NCI-H187 treated with DMSO at 0.1 percent for 48 hours (cell line): Measurements from ENCODE around the gene NRXN3.

Experiments used
- DNase-seq: peaks from one replicate; lab custom pipeline; 2025; lab: John Stamatoyannopoulos, UW

NRXN3 gene

GRCh38 chr14:79137045-79137430, 966.9 kb downstream of the NRXN3 start:
- DNase-seq, result no peak

- no peak for DNase-seq
Observed at GRCh38 chr14:79137836-79138235, 967.7 kb downstream of the NRXN3 start.

GRCh38 chr14:79144896-79145295, 974.7 kb downstream of the NRXN3 start:
- DNase-seq, result no peak

- DNase-seq, result no peak
Observed at GRCh38 chr14:79150226-79150625, 980.1 kb downstream of the NRXN3 start.

- DNase-seq, result no peak
Observed at GRCh38 chr14:79157369-79157768, 987.2 kb downstream of the NRXN3 start.

GRCh38 chr14:79161571-79161970, 991.4 kb downstream of the NRXN3 start:
- no peak for DNase-seq

DNA sequence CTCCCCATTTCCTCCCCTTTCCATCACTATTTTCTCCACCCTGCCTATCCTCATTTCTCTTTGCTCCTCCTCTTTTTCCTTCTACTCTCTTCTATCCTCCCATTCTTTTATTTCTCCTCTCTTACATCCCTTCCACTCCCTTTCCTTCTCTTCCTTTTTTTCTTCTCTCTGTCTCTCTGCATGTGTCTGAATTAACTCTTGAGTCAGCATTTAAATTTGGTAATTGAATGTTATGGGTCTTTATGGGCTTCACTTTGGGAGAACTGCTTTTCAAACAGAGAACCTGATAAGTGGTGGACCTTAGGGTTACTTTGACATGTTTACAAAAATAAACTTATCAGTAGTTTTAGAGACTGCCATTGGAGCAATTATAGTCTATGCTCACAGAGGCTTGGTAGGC, 992.7 kb downstream of the NRXN3 start:
- DNase-seq, result no peak

DNA sequence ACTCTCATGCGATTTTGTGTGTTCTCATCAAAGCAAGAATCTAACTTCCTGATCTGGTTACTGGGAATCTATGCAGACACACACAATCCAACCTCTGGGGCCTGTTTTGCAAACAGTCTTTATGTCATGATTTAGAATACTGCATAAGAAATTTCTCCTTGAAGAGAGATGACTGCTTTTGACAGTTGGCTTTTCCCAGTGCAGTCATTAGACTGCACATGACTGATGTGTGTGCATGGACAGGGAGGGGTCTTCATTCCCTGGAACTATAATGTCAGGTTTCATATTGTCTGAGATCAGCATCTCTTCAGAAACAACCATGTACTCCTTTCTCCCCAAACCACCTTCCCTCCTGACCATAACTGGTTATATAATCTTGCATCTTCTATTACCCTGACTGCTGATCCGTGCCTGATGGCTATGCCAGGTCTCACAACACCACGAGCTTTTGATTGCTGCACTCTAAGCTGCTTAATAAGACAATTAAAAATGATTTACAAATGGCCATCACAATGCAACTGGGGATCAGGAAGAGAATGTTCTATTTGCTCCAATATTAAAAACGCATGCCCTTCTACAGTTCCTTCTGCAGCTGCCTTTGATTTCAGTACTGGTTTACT, 995.4 kb downstream of the NRXN3 start:
- no peak for DNase-seq

DNA sequence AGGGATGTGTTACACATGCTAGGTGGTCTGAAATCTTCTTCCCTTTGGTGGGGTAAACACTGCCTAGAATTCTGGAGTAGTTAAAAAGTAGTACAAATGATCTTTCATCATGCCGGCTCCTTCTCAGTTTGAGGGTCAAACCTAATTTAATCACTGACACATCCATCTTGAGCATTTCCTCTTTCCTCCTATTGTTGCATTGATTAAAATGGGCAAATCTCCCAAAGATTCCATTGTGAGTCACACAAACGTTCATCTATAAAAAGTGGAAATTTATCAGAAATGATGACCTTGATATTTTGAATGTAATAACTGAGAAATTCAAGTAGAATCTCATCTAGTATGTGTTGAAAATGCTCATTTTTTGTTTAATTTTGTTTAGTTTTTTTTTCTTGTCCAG, 996.0 kb downstream of the NRXN3 start:
- no peak for DNase-seq

DNA sequence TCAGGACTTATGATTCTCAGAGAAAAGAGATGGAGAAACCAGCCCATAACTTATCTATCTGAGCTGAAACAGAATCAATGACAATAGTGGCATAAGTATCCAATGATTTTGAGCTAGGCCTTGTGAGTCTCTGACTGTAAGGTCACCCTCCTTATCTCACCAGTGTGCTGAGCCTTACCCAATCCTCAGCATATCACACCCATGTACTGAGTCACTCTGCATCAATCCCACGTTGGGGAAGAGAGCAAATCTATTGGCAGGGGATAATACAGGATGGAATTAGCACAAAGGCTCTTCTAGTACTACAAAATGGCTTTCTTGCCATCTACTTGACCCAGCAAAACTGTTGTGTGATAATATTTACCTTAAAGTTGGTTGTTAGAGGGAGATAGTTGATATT, 997.8 kb downstream of the NRXN3 start:
- DNase-seq, result no peak

DNA sequence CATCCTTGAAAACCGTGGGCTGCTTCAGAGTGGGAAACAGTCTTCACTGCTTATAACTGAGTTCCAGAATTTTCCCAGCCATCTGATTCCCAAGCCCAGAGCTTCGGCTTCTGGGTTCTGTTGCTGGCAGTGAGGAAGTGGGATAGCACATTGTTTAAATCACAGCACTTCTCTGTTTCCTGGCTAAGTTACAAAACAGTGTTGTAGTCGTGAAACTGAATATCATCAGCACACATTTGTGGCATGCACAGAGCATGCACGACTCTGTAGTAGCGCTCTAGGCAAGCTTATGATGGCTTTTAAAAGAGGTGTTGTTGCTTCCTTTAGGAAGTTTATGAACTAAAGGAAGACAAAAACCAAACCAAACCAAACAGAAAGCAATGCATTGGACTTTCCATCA, 1005.5 kb downstream of the NRXN3 start:
- DNase-seq, result no peak

GRCh38 chr14:79177106-79177505, 1006.9 kb downstream of the NRXN3 start:
- DNase-seq, result no peak

DNA sequence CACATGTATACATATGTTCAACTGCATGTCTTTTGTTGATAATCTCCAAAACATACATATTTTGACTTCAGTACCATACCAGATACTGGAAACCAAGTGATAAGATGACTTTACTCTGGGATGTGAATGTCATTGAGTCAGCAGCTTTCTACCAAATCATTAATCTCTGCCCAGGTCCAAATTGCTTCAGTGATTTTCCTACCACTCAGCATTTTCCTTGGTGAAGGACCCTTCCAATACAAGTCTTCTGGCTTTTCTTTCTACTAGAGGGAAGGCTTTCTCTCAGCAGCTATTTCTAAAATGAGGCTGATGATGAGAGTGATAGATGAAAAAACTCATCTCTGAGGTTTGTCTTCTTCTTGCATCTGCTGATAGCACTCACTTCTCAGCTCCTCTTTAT, 1008.5 kb downstream of the NRXN3 start:
- no peak for DNase-seq

GRCh38 chr14:79179985-79180384, 1009.8 kb downstream of the NRXN3 start:
- no peak for DNase-seq

DNA sequence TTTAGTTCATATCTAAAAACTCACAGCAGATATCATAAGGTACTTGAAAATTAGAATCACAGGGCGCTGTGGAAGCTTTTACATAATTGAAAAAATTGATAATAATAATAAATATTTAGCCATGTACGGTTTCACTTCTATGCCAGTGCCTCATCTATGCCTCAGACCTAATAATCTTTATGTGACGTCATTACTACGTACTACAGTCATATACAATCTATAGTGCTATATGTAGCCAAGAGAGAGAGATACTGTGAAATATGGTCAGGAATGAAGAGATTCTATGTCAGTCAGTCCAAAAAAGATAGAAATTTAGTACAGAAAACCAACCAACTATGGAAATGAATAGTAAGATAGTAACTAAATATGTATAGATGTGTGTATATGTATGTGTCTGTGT, 1010.5 kb downstream of the NRXN3 start:
- DNase-seq, result no peak

GRCh38 chr14:79186523-79186922, 1016.4 kb downstream of the NRXN3 start:
- no peak for DNase-seq

GRCh38 chr14:79193689-79194477, 1023.7 kb downstream of the NRXN3 start:
- DNase-seq, result no peak

DNA sequence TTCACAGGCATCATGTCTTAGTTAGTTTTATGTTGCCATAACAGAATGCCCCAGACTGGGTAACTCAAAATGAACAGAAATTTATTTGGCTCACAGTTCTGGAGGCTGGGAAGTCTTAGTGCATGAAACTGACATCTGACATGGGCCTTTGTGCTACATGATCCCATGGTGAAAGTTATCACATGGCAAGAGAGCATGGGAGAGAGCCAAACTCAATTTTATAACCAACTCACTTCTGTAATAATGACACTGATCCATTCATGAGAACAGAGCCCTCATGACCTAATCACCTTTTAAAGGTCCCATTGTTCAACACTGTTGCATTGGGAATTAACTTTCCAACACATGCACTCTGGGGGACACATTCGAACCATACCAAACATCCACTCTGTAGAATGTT, 1026.0 kb downstream of the NRXN3 start:
- no peak for DNase-seq

- no peak for DNase-seq
Observed at GRCh38 chr14:79197516-79197915, 1027.3 kb downstream of the NRXN3 start.

DNA sequence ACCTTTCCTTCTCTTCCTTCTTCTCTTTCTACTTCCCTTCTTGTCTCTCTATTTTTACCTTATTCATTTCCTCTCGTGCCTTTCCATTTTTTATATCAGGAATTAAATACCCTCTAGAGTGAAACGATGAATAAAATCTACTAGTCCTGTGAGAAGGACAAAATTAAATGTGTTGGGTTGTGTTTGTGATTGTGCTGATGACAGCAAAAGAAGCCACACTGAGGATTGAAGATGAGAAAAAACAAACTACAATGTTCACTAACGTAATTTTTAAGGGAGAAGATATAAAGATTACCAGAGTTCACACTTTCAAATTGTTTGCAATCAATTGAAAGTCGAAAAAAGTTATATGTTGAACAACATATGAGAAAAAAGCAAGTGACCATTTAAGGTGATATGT, 1029.0 kb downstream of the NRXN3 start:
- no peak for DNase-seq

GRCh38 chr14:79201564-79202207, 1031.5 kb downstream of the NRXN3 start:
- DNase-seq, result no peak

GRCh38 chr14:79204591-79204990, 1034.4 kb downstream of the NRXN3 start:
- no peak for DNase-seq

DNA sequence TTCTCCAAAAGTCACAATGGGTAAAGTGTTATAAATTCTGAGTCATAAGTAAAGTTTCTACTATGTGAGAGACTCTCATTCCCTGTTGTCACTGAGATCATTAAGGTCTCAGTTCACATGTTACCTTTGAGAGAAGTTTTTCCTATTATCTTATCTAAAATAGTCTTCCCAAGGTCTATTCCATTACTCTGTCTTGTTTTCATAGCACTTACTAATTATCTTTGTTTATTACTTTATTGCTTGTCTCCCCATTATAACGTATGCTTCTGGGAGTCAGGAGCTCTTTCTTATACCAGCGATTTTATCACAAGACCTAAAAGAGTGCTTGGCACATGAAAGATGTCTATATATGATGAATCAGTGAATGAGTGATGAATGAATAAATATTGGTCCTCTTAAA, 1039.2 kb downstream of the NRXN3 start:
- no peak for DNase-seq
